HL-60 (cell line): Measurements from ENCODE around the gene ZC3H14.

ENCODE experiments used
- DNase-seq, 2 experiments: peaks; one replicate each; pipeline ENCODE4 v3.0.0-alpha.2; 2010 to 2020; ENCODE audit warnings: low read depth in 1 of 2, low spot score in 1 of 2
- H3K27ac ChIP-seq: fragments of 250-450 bp; sonication (Bioruptor Pico); replicated peaks from 2 replicates; pipeline ENCODE4 v1.5.1; 2020; ENCODE audit warnings: mild to moderate bottlenecking, moderate library complexity
- H3K27me3 ChIP-seq: fragments of 250-450 bp; sonication (Bioruptor Pico); 2 replicates; pipeline ENCODE4 v1.5.1; 2021; ENCODE audit warnings: mild to moderate bottlenecking, moderate library complexity; ENCODE audit not compliant: insufficient read depth, poor library complexity, severe bottlenecking
- H3K4me3 ChIP-seq: replicated peaks from 2 replicates; pipeline ENCODE4 v1.5.1; 2011; ENCODE audit warnings: mild to moderate bottlenecking, control low read depth, low read length; ENCODE audit not compliant: insufficient read depth
- GABPA ChIP-seq: IDR thresholded peaks from 2 replicates; pipeline ENCODE4 v1.6.1; 2012; ENCODE audit warnings: low read depth
- POLR2AphosphoS5 ChIP-seq: IDR thresholded peaks from 2 replicates; pipeline ENCODE4 v1.6.1; 2012; ENCODE audit warnings: low read depth
- SPI1 ChIP-seq: IDR thresholded peaks from 2 replicates; pipeline ENCODE4 v1.6.1; 2012; ENCODE audit warnings: low read depth, mild to moderate bottlenecking, borderline replicate concordance
- TF ChIP-seq, protein P1 (sequence below): IDR thresholded peaks from one replicate; pipeline ENCODE4 v1.5.1; 2011; ENCODE audit warnings: low read length, control low read depth, inconsistent platforms; ENCODE audit not compliant: insufficient read depth
- TF ChIP-seq, protein P2 (sequence below): IDR thresholded peaks from 2 replicates; pipeline ENCODE4 v1.6.1; 2012; ENCODE audit warnings: low read depth; ENCODE audit not compliant: insufficient replicate concordance

The ZC3H14 gene

DNA sequence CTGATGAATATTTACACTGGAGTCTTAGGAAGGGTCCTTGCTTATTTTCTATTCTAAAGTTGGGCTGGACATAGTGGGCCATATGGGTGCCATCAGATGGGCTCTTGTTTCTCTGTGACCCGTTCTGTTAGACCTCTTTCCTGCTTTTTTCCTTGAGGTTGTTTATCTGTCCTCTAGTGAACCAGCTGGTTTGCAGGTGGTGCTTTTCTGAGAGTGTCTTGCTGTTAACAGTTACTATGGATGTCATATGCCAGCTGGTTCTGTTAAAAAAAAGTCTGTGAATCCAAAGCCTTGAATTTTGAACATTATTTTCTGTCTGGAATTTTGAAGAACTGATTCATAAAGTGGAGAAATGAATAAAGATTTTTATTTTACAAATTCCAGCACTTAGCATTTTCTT is 29.2 kb downstream of the ZC3H14 start:
- DNase-seq = no peak
- TF ChIP-seq GABPA (no peak), POLR2AphosphoS5 (no peak), SPI1 (no peak)
- TF ChIP-seq, protein P1, sequence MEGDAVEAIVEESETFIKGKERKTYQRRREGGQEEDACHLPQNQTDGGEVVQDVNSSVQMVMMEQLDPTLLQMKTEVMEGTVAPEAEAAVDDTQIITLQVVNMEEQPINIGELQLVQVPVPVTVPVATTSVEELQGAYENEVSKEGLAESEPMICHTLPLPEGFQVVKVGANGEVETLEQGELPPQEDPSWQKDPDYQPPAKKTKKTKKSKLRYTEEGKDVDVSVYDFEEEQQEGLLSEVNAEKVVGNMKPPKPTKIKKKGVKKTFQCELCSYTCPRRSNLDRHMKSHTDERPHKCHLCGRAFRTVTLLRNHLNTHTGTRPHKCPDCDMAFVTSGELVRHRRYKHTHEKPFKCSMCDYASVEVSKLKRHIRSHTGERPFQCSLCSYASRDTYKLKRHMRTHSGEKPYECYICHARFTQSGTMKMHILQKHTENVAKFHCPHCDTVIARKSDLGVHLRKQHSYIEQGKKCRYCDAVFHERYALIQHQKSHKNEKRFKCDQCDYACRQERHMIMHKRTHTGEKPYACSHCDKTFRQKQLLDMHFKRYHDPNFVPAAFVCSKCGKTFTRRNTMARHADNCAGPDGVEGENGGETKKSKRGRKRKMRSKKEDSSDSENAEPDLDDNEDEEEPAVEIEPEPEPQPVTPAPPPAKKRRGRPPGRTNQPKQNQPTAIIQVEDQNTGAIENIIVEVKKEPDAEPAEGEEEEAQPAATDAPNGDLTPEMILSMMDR = no peak
- TF ChIP-seq, protein P2, sequence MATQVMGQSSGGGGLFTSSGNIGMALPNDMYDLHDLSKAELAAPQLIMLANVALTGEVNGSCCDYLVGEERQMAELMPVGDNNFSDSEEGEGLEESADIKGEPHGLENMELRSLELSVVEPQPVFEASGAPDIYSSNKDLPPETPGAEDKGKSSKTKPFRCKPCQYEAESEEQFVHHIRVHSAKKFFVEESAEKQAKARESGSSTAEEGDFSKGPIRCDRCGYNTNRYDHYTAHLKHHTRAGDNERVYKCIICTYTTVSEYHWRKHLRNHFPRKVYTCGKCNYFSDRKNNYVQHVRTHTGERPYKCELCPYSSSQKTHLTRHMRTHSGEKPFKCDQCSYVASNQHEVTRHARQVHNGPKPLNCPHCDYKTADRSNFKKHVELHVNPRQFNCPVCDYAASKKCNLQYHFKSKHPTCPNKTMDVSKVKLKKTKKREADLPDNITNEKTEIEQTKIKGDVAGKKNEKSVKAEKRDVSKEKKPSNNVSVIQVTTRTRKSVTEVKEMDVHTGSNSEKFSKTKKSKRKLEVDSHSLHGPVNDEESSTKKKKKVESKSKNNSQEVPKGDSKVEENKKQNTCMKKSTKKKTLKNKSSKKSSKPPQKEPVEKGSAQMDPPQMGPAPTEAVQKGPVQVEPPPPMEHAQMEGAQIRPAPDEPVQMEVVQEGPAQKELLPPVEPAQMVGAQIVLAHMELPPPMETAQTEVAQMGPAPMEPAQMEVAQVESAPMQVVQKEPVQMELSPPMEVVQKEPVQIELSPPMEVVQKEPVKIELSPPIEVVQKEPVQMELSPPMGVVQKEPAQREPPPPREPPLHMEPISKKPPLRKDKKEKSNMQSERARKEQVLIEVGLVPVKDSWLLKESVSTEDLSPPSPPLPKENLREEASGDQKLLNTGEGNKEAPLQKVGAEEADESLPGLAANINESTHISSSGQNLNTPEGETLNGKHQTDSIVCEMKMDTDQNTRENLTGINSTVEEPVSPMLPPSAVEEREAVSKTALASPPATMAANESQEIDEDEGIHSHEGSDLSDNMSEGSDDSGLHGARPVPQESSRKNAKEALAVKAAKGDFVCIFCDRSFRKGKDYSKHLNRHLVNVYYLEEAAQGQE = no peak
- H3K4me3 ChIP-seq = no peak overlapping the region
- no peak overlapping the region for H3K27ac ChIP-seq
- H3K27me3 ChIP-seq = no peaks in the 10 kb centered on the region

DNA sequence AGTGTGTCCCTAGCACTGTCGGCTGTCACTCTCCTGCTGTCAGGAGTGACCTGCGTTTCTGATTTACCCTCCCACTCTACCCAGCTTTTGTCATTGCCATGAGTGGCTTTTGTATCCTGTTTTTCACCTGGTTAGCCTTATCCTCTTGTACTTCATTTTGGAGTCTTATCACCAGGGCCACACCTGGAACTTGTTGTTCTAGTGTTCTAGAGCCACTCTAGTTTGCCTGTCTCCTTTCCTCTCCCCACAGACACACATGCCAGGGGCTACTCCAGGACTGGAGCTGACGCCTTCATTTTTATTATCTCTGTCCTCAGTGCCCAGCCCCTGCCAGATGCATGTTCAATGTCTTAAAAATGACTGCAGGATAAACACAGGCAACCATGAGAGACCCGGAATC is 34.2 kb downstream of the ZC3H14 start:
- Histone ChIP-seq H3K27ac (no peak overlapping the region), H3K4me3 (no peak overlapping the region), H3K27me3 (no peaks in the 10 kb centered on the region)
- no peak for TF ChIP-seq GABPA
- TF ChIP-seq POLR2AphosphoS5 = no peak
- TF ChIP-seq, protein P2 = no peak
- TF ChIP-seq SPI1 = no peak
- TF ChIP-seq, protein P1 = no peak
- no peak for DNase-seq

DNA sequence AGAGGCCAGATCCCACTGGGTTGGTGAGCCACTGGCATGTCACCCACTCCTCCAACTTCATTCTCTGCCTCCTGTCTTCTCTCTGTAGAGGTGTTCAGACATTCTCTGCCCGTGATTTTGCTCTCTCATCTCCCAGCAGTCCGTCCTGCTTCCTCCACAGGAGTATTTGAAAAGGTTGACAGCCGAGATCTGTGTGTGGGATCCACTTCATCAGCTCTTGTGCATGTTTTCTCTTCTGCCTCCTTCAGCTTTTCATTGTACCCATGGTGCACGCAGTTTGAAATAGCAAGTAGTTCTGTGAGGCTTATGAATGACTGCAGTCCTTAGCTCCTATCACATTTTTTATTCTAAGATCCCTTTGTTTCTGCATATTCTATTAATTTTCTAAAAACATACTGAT is 34.8 kb downstream of the ZC3H14 start:
- H3K27me3 ChIP-seq = no peaks in the 10 kb centered on the region
- DNase-seq = no peak
- no peak overlapping the region for H3K27ac ChIP-seq
- no peak overlapping the region for H3K4me3 ChIP-seq
- TF ChIP-seq POLR2AphosphoS5 (no peak), GABPA (no peak), SPI1 (no peak)
- TF ChIP-seq, protein P2 = no peak
- TF ChIP-seq, protein P1 = no peak
